Stimulated activated CD4-positive, alpha-beta T cell treated with anti-CD3 and anti-CD28 coated beads, Interleukin-1b, Interleukin-23, amount 100 ng/mL, for 1 hour (primary cell): Measurements from ENCODE around the gene OR51M1.

Experiments
- DNase-seq, 2 donors: peaks; one replicate each; pipeline ENCODE4 v3.0.0-alpha.2; 2020; ENCODE audit warnings: low read depth in 2 of 2

The OR51M1 gene

GRCh38 chr11:5384335-5384734, 723 bp downstream of the OR51M1 start:
- DNase-seq, result no peak

- DNase-seq, result no peak
Observed at GRCh38 chr11:5390210-5390609, 6.6 kb downstream of the OR51M1 start.

GRCh38 chr11:5394091-5394490, 10.5 kb downstream of the OR51M1 start:
- no peak for DNase-seq

GRCh38 chr11:5398936-5399335, 15.3 kb downstream of the OR51M1 start:
- DNase-seq, result no peak

- no peak for DNase-seq
Observed at GRCh38 chr11:5405173-5405572, 21.6 kb downstream of the OR51M1 start.

- no peak for DNase-seq
Observed at GRCh38 chr11:5420993-5421392, 37.4 kb downstream of the OR51M1 start.

GRCh38 chr11:5421811-5422210, 38.2 kb downstream of the OR51M1 start, which contains the start of gene OR51Q1:
Gene OR51Q1 (plus strand): TSS chr11:5422111. CDS start chr11:5422201, 90 bp downstream.
- no peak for DNase-seq

- DNase-seq, result no peak
Observed at GRCh38 chr11:5423131-5423530, 39.5 kb downstream of the OR51M1 start.

- no peak for DNase-seq
Observed at GRCh38 chr11:5441414-5441813, 57.8 kb downstream of the OR51M1 start, which contains the start of gene OR51I1. Gene OR51I1 (minus strand): TSS chr11:5441514. CDS start chr11:5441514, 0 bp downstream.
